Kidney tubule cell (primary cell): ENCODE results near the gene ACKR1.

ENCODE experiments used
- DNase-seq: peaks from one replicate; pipeline ENCODE4 v3.0.0-alpha.2; 2018; ENCODE audit warnings: low spot score

Gene ACKR1, protein sequence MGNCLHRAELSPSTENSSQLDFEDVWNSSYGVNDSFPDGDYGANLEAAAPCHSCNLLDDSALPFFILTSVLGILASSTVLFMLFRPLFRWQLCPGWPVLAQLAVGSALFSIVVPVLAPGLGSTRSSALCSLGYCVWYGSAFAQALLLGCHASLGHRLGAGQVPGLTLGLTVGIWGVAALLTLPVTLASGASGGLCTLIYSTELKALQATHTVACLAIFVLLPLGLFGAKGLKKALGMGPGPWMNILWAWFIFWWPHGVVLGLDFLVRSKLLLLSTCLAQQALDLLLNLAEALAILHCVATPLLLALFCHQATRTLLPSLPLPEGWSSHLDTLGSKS

DNA sequence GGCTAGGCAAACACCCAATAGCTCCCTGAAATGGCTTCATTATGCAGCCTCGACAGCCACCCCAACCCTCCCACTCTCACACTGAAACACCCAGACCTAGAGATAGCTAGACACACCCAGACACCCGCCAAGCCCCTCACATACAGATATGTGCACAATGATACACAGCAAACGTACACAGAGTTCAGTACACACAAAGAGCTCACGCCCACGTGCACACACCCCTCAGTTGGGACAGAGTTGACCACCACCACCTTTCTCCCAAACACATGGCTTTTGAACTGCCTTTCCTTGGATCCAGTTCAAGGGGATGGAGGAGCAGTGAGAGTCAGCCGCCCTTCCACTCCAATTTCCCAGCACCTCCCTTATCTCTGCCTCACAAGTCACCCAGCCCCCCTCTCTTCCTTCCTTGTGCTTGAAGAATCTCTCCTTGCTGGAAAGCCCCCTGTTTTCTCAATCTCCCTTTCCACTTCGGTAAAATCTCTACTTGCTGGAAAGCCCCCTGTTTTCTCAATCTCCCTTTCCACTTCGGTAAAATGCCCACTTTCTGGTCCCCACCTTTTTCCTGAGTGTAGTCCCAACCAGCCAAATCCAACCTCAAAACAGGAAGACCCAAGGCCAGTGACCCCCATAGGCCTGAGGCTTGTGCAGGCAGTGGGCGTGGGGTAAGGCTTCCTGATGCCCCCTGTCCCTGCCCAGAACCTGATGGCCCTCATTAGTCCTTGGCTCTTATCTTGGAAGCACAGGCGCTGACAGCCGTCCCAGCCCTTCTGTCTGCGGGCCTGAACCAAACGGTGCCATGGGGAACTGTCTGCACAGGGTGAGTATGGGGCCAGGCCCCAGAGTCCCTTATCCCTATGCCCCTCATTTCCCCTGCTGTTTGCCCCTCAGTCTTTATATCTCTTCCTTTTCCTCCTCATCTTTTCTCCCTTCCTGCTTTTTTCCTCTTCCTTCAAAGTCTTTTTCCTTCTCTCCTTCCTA lies at the start of gene ACKR1:
ACKR1 (plus strand) TSS at position 715 of the 981 bp plus-strand sequence; CDS start at position 800, 85 bp downstream.
- DNase-seq, result no peak

DNA sequence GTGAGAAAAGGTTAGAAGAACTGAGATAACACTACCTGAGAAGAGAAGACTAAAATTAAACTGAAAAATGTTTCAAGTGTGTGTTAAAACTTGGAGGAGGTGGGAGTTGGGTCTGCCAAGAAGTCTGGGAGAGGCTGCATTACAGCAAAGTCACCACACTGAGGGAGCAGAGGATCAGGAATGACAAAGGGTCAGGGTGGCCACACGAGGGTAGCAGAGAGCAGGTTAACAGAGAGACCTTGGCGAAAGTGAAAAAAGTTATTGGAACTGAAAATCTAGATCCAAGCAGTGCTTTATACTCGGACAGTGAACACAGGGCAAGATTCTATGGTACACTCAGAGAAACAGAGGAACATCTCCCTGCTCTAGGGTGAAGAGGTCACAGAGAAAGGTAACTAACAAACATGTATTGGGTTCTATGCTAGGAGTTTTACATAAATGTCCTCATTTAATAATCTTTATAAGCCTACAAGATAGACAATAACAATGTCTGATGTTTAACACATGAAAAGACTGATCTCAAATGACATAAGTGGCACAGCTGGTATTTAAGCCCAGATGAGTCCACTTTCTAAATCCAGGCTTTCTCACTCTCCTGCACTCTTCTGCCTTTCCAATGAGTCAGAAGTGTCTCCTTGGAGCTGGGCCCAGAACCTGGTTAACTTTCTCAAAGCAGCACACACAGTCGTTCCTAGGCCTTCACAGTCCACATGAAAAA lies 43.5 kb upstream of the ACKR1 start:
- DNase-seq, result peak; percentile 80

DNA sequence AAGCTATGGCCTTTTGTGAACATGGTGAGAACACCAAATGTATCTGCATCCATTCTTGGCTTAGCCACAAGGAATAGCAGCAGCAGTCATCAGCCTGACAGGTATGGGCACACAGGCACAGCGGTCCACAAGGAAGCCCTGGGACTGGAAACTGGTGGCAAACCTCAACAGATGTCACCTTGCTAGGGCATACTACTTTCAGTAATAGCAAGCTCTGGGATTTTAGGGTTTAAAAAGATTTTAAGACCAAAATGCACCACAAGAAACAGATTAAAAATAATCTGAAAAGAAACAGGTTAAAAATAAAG lies 43.0 kb upstream of the ACKR1 start:
- no peak for DNase-seq

DNA sequence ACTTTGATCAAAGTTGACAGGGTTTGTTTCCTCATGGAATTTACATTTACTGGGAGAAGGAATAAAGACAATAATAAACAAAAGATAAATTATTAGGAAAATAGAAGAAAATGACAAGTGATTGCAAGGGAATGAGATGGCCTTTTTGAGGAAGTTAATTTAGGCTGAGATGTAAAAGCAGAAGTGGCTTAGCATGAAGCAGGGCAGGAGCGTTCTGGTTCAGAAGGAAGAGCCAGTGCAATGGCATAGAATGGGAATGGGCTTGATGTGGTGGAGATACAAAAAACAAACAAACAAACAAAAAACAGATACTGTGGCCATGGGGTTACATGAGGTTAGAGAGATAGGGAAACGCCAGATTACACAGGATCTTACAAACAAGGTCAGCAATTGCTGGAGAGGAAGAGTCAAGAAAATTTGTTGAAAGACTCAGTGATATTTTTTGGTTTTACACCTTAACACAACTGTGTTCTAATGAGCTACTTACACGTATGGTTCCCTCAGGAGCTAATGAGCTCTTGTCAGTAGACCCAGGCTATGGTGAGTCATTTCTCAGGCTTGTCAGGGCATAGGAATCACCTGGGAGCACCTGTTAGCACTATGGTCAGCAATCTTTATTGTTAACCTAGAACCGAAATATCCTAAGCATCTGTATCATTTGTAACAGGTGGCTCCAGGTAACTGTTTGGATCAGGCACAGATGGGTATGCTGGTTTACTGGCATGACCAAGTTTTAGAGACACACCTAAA lies 42.0 kb upstream of the ACKR1 start:
- DNase-seq, result no peak

DNA sequence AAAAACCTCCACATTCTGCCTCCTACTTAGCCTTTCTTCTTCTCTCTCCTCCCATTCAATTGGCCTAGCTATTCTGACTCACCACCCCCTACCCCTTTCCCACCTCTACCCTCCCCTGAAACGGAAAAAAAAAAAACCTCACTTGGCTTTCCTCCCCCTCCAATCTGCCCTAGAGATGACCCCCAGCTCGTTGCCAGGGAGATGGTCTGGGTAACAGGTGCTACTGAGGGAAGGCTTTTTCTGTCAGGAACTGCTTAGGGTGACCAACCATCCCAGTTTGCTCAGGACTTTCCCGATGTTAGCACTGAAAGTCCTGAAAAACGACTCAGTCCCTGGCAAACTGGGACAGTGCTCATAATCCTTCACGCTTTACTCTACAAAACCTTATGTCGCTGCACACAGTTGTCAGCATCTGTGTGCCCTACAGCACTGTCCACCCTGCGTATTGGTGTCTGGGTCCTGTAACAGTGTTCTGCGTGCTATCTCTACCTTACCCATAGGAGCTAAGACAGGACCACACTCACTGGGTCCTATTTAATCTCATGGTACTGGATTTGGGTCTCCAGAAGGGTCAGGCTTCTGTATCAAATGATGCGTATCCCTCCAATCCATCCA lies 41.0 kb upstream of the ACKR1 start:
- DNase-seq, result no peak

DNA sequence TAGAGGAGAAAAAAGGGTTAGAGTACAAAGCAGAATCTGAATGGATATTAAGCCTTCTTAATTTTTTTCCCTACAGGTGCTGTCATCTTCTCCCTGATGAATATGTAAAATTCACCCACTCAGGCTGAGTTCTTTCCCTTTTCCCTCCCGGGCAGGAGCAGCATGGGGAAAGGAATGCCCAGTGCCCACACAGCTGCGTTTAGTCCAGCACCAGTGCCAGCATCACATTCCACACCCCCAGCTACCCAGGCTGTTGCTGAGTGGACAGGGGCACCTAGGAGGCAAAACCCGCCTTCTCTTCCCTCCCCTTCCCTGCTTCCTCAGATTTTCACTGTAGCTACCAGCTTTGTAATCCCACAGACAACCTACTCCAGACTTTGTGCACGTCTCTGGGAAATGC lies 36.6 kb upstream of the ACKR1 start:
- DNase-seq, result no peak

DNA sequence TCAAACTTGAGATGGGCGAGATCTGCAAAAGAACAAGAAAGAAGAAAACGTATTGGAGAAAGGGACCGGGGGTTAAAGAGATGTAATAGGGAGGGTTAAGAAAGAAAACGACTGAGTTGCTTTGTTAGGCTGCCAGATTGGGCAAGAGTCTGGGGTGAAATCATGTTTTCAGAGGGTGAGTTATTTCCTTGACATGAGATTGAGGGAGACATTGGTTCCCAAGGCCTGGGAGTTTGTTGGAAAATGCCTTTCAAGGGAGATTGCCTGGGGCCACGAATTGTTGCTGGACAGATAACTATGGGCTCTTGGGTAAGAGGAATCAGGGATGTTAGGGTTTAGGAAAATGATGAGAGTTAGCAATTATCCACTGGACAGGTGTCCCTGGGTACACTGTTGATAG lies 34.0 kb upstream of the ACKR1 start:
- DNase-seq, result no peak

DNA sequence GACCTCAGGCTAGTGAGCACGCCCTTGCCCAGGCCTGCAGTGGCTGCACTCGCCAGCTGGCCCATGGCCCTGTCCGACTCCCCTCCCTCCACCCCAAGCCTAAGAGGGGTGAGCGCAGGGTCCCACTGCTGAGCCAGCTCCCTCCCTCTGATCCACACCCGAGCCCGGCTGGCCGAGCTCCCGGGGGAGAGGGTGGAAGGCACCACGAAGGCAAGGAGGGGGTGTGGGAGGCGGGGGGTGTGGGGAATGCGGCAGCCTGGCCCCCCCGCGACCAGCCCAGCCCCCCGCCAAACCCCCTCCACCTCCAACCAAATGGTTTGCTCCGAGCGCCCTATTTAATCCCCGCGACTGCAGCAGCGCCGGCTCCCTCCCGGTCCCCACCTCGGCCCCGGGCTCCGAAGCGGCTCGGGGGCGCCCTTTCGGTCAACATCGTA lies 33.4 kb upstream of the ACKR1 start, which contains the start of gene CADM3:
CADM3 (plus strand) TSS at position 362 of the 434 bp plus-strand sequence. CDS start 151 bp downstream, outside the sequence.
- no peak for DNase-seq

DNA sequence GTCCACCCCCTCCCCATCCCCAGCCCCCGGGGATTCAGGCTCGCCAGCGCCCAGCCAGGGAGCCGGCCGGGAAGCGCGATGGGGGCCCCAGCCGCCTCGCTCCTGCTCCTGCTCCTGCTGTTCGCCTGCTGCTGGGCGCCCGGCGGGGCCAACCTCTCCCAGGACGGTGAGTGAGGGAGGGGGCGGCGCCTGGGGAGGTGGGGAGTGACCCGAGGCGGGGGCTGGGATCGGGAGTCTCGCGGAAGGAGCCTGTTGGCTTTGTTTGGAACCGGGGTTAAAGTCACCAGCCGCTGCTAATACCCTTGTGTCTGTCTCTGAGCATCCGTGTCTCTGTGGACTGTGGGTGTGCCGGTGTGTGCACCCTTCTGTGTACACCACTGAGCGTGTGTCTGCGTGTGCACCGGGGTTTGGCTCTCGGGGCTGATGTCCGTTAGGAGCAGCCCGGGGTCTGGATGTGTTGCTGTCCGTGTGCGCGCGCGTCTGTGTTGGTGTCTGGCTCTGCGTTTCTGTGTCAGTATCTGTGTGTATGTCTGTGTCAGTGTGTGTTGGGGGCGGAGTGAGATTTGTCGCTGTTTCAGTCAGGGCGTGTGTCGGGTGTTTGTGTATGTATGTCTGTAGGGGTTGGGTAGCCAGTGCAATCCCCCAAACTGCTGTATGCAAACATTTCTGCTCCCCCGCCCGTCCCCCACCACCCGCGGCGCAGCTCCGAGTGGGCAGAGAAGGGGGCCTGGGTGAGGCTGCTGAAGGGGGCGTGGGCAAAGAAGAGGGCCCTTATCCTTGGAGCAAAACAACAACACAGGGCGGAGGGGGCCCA lies 32.8 kb upstream of the ACKR1 start:
- no peak for DNase-seq

DNA sequence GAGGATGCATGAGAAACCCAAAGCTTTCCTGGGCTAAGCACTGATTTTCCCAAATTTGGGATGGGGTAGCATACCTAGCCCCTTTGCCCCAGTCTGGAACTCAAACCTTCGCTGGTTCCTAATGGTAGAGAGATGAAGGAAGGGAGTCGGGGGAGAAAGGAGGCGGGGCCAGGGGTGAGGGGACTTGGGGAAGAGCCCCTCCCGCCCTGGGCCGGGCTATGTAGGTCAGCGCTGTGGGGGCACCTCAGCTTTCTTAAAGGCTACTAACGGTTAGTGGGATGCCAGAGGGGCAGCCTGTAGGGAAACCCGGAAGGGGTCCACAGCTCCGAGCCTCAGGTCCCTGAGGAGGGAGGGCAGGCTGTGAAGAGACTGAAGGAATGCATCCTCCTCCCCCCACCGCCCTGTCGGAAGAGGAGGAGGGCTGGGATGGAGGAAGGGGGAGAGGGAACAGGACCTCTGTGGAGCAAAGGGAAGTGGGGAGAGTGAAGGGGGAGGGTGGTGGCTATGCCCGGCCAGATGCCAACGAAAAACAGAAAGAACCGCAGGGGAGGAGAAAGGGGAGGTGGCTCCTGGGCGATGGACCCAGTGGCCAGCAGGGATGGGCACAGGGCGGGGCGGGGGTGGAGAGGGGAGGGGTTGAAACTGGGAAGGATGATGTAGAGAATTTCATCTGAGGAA lies 31.9 kb upstream of the ACKR1 start:
- DNase-seq, result no peak

DNA sequence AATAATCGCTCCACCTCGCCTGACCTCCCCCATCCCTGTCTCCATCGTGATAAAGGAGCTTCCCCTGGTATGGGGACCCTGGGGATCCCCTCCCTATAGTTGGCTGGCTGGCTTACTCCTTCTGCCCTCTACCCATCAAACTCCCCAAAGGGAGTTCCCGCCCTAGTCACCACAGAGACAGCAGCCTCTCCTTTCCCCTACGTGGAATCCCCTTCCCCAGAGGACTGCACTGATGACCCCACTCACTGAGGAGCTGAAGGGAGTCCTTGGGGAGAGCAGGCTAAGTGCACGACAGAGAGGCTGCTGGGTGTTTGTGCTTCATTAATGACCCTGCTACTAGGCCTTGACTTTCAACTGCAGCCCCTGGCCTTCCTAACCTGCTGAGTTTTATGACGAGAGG lies 31.4 kb upstream of the ACKR1 start:
- no peak for DNase-seq

DNA sequence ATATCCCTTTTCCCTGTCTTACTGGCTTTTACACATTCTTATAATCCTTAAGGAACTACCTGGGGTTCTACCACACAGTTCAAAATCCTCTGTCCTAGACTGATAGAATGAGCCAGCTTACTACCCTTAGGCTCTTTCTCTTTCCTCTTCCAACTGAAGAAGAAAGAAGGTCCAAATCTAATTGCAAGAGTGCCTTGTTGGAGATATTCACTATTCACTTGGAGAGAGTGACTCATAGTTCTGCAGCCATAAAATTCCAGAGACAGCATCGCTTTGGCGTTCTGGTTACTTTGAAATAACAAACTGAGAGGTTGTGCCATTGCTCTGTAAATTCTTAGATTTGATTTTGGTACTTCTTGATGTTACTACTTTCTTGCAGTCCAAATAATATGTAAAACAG lies 29.1 kb upstream of the ACKR1 start:
- no peak for DNase-seq

DNA sequence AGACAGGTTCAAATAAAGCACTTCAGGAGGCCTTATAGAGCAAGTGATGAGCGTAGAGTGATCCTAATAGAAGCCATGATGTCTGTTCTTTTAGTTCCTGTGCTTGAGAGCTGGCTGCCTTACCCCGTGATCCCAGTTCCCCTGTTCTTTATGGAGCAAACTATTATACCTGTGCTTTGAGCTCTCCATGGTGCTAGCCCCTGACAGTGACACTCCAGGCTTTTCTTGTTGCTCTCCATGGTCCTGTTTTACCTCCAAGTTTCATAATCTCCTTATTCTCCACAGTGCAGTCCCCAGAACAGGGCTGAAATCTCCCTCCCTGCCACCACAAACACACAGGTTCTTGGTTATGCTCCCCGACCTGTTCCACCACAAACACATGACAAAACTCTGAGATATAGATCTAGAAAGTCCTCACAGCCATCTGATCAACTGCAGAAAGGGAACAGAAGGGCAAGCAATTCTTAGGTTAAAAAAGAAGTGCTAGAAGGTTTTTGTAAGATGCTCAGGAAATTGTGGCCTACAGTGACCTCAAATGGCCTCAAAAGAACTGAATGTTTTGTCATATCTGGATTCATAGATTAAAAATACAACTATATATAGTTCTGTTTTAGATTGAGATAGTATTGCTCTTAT lies 27.3 kb upstream of the ACKR1 start:
- peak; percentile 70 for DNase-seq

DNA sequence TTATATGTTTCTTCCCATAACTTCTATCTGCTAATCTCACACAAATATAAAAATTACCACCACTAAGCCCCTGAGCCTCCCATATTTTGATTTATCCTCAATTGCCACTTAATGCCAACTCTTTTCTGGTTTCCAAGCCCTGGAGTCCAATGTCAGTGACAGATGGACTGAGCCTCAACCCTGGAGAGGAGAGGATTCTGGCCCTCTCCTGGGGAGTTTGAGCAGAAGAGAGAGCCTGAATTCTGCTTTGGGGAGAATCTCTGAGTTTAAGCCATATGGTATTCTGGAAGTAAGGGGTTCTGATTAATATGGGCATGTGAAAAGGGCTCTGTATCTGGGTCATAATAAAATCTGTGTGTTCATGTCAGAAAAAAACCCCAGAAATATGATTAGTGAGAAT lies 24.8 kb upstream of the ACKR1 start:
- no peak for DNase-seq

DNA sequence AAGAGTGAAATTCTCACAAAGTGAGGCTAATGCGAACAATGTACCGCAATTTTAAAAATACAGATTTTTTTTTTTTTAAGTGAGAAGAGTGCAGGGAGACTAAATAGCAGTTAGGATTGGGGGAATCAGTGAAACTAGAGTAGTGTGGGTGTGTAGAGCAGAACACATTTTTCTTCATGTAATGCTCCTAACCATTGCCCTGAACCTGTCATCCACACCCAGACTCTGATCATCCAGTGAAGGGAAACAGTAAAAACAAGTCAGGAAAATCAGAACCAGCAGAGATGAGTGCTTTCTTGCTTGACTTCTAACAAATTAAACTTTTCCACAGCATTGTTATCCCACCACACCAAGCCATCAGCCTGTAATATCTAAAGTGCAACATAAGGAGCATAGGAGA lies 24.2 kb upstream of the ACKR1 start:
- no peak for DNase-seq

DNA sequence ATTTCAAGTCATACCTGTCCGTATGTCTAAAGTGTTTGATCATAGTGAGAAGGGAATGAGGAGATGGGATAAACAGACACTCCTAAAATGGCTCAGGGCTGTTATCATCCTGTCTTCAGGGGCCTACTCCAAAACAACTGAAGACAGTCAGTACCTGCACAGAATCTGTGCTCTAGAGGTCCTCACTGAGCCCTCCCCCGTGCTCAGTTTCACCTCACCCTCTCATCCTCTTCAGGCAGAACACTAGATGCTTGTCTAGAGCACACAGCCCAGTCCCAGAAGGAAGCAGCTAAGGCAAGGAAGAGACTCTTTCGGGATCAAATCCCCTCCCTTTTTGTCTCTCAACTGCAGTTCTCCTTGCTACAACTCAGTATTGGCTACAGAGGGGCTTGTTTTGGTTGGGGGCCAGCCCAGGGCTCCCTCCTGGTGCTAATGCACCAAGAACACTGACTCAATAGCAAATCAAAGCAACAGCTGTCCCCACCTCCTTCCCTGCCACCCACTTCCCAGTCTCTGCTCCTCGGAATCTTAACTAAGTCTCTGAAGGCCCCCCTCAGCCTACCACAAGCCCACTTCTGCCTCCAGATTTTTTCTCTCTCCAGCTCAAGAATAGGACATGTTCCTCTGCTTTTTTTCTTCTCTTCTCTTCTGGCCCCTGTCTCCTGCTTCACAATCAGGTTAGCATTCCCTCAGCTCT lies 23.2 kb upstream of the ACKR1 start:
- no peak for DNase-seq

DNA sequence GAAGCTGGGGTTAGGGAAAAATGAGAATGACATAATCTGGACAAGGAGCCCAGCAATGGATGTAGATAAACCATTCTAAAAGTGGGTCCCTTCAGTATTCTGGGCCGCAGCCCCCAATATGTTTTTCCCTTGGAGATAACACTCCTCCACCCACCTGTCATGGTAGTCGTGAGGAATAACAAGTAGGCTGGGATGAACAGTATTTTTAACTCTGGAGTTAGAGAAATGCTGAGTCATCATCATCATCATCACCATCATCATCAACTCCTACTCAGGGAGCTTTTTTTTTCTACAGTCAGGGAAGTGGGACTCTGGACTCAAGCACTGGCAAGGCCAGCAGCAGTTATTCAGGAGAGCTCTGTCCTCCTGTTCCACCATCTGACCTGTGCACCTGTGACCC lies 20.5 kb upstream of the ACKR1 start:
- DNase-seq, result no peak

DNA sequence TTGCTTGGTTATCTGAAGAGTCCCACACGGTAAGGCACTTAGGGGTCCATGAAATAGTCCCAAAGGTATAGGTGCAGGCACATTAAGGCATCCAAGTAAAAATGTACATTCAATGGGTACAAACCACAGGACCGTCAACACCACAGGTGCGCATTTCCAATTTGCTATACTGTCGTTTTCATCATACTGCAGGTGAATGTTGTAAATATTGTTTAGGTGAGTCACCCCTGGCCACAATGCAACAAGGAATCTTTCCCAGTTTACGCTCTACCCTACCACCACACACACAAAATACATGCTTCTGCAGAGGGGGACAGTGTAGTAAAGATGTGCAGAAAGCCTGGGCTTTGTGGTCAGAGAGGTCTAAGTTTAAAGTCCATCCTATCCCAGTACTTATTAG lies 19.6 kb upstream of the ACKR1 start:
- no peak for DNase-seq

DNA sequence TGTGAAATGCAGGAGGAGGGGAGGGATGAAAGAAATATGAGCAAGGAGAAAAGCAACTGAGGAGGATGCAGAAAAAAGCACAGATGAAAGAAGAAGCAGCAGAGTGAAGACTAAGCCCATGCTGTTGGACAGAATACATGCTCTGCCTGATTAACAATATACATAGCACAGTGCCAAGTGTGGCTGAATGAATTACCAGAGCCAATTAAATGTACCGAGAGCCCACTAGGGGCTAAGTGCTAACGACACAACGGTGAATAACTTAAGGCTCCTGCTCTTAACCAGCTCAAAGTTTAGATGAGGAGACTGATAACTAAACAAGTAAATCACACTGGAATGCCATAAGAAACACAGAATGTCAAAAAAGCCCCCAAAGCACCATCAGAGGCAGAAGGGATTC lies 17.6 kb upstream of the ACKR1 start:
- no peak for DNase-seq
